GM18868 (cell line): ENCODE data around the gene HLTF.
A peak's percentile ranks its signal among the peaks of the same experiment; 100 is the strongest.
"Not testable (repeated sequence)": the region's sequence is repeated elsewhere in the genome, so short reads cannot be mapped to it uniquely, and the experiment has no call there.

ENCODE experiments used
- ATAC-seq: cut with Tn5 transposase; IDR thresholded peaks from one replicate; pipeline ENCODE4 v1.9.1; 2021; ENCODE audit warnings: mild to moderate bottlenecking, moderate library complexity; ENCODE audit not compliant: unreplicated experiment

The HLTF gene

DNA sequence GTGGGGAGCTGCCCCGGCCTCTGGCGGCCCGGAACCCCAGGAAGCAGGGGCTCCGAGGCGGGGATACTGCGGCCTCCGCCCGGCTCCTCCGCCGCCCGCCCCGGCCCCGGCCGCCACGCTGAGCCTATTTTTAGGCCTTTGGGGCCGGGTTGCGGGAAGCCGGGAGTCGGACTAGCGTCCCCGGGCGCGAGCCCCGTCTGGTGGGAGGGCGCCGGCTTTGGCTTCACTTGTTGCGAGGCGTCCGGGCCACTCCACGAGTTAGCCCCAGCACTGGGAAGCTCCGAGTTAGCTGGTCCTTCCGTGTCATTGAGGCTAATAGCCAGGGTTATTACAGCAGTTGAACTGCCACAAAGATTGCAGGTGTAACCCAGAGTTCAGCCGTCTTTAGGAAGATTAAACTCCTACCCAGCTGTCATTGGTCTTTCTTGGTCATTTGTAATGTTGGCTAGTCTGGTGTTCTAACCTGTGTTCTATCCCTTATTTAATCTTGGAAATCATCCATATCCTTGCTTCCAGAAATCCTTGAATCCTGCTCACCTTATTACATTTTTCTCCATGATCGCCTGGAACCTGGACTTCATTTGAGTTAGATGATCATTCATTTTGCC lies 94.2 kb downstream of the HLTF start:
- ATAC-seq, result peak; percentile 27

DNA sequence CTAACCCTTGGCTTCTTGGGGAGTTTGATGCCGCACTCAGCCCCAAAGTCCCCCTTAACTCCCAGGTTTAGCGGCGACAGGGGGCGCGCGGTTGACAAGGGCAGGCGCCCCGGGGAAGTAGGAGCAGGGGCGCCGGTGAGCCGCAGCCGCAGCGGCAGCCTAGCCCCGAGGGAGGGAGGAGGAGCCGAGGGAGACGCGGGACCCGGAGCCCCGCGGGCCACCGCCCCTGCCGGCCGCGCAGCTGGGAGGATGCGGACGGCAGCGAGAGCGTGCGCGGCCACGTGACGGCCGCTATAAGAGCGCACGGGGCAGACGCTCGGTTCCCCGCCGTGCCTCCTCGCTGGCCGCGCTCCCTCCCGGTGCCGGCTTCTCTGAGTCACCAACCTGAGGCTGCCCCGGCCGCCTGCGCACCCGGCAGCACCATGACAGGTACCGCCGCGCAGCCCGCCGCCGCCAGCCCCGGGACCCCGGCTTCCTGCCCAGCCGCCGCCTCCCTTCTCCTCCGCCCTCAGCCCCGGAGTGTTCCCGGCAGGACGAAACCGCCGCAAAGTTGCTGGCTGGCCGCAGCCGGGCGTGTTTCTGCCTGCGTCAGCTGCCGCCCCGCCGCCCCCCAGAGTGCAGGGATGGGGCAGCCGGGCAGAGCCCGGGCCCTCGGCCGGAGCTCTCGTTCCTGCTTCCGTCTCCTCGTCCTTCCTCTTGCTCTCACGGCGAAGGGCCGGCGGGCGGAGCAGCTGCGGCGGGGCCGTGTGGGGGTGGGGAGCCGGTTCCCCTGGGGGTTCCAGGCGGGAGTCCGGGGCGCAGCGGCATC lies 94.9 kb downstream of the HLTF start, which contains the start of gene GYG1:
TSS of gene GYG1 (plus strand) at position 322 of the 808 bp plus-strand sequence. CDS start at position 423, 101 bp downstream.
- ATAC-seq, result peak; percentile 88

DNA sequence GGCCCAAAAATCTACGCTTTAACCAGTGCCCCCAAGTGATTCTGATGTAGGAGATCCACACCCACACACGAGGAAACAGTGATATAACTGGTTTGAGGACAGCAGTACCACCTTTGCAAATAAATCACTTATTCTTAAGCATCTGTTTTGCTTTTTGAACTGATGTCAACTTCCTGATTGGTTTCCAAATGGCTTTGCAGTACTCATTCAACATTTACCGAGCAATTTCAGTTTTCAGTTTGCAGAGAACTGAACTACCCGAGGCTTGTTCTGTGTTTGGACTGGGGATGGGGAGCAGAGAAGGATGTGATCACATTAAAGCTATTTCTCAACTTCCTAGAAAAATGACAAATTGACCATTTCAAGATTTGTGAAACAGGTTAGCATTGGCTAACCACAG lies 96.1 kb downstream of the HLTF start:
- ATAC-seq, result no peak

DNA sequence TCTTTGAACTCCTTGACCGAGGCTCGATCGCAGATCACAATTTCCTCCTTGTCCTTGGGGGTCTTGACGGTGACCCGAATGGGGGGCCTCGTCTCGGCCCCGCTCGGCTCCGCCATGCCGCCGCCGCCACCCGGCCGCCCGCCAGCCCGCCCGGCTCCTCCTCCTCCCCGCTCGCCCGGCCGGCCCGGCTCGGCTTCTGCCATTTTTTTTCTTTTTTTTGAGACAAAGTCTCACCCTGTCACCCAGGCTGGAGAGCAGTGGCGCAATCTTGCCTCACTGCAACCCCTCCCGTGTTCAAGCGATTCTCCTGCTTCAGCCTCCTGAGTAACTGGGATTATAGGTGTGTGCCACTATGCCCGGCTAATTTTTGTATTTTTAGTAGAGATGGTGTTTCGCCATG lies 98.8 kb downstream of the HLTF start:
- not testable (repeated sequence) for ATAC-seq

DNA sequence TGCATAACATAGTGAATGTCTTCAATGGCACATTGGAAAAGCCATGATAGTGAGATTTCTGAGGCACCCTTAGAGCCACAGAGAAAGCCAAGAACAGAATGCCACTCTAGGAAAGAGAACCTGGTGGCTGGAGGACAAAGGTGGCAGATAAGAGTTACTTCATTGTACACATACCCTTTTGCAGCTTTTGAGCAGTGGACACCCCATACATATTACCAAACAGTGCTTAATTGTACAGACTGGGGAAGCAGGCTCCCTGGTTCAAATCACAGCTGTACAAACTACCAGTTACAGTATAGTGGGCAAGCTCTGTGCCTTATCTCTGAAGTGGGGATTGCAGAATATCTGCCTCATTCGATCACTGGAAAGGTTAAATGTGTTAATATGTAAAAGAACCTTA lies 105.1 kb downstream of the HLTF start:
- no peak for ATAC-seq
